LNCaP clone FGC (cell line): ENCODE measurements around the gene SOX8.

Experiments used
- DNase-seq: peaks from one replicate; pipeline ENCODE4 v3.0.0-alpha.2; 2011; ENCODE audit warnings: low read depth
- H3K4me3 ChIP-seq: 2 replicates; pipeline ENCODE4 v1.5.1; 2011; ENCODE audit warnings: mild to moderate bottlenecking, low read depth, low read length, control low read depth
- TF ChIP-seq, protein P1 (sequence below): IDR thresholded peaks from 2 replicates; pipeline ENCODE4 v1.5.1; 2012; ENCODE audit warnings: mild to moderate bottlenecking; ENCODE audit not compliant: control insufficient read depth, insufficient read depth; ENCODE audit errors: extremely low read depth

SOX8 gene

DNA sequence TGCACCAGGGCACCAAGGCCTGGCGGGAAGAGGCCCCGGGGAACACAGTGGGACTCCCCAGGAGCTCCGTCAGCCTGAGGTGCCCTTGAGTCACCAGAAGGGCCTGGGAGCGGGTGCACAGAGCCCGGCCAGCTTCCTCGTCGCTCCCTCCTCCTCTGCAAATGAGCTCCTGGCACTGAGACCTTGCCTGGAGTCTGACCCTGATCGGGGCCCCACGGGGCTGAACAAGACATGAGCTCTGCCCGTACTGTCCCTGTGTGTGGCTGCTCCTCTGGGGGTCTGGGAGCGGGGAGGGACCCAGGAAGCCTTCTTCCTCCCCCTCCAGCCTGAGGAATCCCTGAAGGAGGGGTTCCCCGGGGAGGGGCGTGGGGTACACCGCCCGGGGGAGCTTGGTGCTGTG lies 54.6 kb downstream of the SOX8 start:
- no peak overlapping the region for H3K4me3 ChIP-seq
- TF ChIP-seq, protein P1, sequence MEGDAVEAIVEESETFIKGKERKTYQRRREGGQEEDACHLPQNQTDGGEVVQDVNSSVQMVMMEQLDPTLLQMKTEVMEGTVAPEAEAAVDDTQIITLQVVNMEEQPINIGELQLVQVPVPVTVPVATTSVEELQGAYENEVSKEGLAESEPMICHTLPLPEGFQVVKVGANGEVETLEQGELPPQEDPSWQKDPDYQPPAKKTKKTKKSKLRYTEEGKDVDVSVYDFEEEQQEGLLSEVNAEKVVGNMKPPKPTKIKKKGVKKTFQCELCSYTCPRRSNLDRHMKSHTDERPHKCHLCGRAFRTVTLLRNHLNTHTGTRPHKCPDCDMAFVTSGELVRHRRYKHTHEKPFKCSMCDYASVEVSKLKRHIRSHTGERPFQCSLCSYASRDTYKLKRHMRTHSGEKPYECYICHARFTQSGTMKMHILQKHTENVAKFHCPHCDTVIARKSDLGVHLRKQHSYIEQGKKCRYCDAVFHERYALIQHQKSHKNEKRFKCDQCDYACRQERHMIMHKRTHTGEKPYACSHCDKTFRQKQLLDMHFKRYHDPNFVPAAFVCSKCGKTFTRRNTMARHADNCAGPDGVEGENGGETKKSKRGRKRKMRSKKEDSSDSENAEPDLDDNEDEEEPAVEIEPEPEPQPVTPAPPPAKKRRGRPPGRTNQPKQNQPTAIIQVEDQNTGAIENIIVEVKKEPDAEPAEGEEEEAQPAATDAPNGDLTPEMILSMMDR, result no peak
- DNase-seq, result no peak
